Measurements from ENCODE around the gene NDUFB4.
"Not testable (repeated sequence)": the region's sequence is repeated elsewhere in the genome, so short reads cannot be mapped to it uniquely, and the experiment has no call there.

- not testable (repeated sequence) for TF ChIP-seq CTCF (IDR thresholded peaks at IDR 0.05; ENCODE audit: low read length); EZH2 (optimal IDR thresholded peaks at IDR 0.05; ENCODE audit: low read depth, low read length)
These were observed 20.6 kb downstream of the NDUFB4 start for GRCh38 chr3:120616745-120617144.
